GM12878 (cell line): Measurements from ENCODE around the gene DIS3L2. TPM values are rescaled to one million over a fixed set of nuclear protein-coding genes. Genes with fewer than 3 reads are reported as not detected.

Experiments used
- ATAC-seq: fragments of 200-7000 bp; cut with Tn5 transposase; 3 replicates; pipeline ENCODE4 v1.9.1; 2020; ENCODE audit warnings: mild to moderate bottlenecking, moderate library complexity
- BruUV-seq: library from RNA; stranded (reverse); fragments of 400-500 nt; replicated peaks from 2 replicates; lab custom pipeline; 2021; lab: Mats Ljungman, UMichigan
- CTCF ChIA-PET: fragments of 300-600 bp; sonication (Branson Sonifier 250); formaldehyde crosslinking; extraction: SDS; loops from one replicate; lab custom pipeline; 2021; ENCODE audit warnings: inconsistent platforms; lab: Yijun Ruan, JAX
- POLR2A ChIA-PET: fragments of 350-600 bp; formaldehyde crosslinking; extraction: SDS; loops from one replicate; lab custom pipeline; 2021; ENCODE audit warnings: inconsistent platforms; lab: Charles Lee
- RAD21 ChIA-PET: fragments of 300-600 bp; sonication (Branson Sonifier 250); formaldehyde crosslinking; loops from one replicate; lab custom pipeline; 2023; ENCODE audit warnings: antibody characterized with exemption; ENCODE audit not compliant: unreplicated experiment; lab: Charles Lee
- SMC1A ChIA-PET: fragments of 300-600 bp; sonication (Branson Sonifier 250); formaldehyde crosslinking; loops from one replicate; lab custom pipeline; 2023; ENCODE audit not compliant: unreplicated experiment, uncharacterized antibody; lab: Charles Lee
- DNase-seq: peaks from one replicate; pipeline ENCODE4 v3.0.0-alpha.2; 2011; ENCODE audit warnings: low read depth, low spot score
- FAIRE-seq: peaks from 3 replicates; lab custom pipeline; 2011; peaks lifted over from hg19 to GRCh38; lab: Jason Lieb, UNC
- H2AFZ ChIP-seq: 2 replicates; pipeline ENCODE4 v1.6.0; 2011; ENCODE audit warnings: low read depth, low read length, control low read depth; ENCODE audit not compliant: control insufficient read depth
- H3K27ac ChIP-seq: 2 replicates; pipeline ENCODE4 v1.5.1; 2011; ENCODE audit warnings: control low read depth; ENCODE audit not compliant: control insufficient read depth, insufficient read depth
- H3K27me3 ChIP-seq, 2 experiments: replicated peaks in 1 of 2; 2 replicates each; pipeline versions ENCODE4 v1.6.0 to v1.6.1; 2011; ENCODE audit warnings: low read length in 1 of 2; ENCODE audit not compliant: control insufficient read depth in 2 of 2, insufficient read depth in 2 of 2
- H3K36me3 ChIP-seq, 2 experiments: 2 replicates each; pipeline ENCODE4 v1.5.1; 2011; ENCODE audit warnings: low read length in 1 of 2; ENCODE audit not compliant: control insufficient read depth in 2 of 2, insufficient read depth in 2 of 2
- H3K4me1 ChIP-seq: 2 replicates; pipeline ENCODE4 v1.6.1; 2011; ENCODE audit warnings: mild to moderate bottlenecking, low read length, moderate library complexity, mixed read lengths; ENCODE audit not compliant: control insufficient read depth, insufficient read depth
- H3K4me2 ChIP-seq: 2 replicates; pipeline ENCODE4 v1.6.0; 2011; ENCODE audit warnings: control low read depth; ENCODE audit not compliant: control insufficient read depth, insufficient read depth
- H3K4me3 ChIP-seq: fragments of 200-600 bp; sonication (generic); 2 replicates; pipeline ENCODE4 v1.5.1; 2016
- H3K79me2 ChIP-seq: 2 replicates; pipeline ENCODE4 v1.6.0; 2011; ENCODE audit warnings: low read length; ENCODE audit not compliant: control insufficient read depth, insufficient read depth
- H3K9ac ChIP-seq: 2 replicates; pipeline ENCODE4 v1.8.0; 2011; ENCODE audit warnings: low read length, control low read depth, mixed read lengths; ENCODE audit not compliant: control insufficient read depth, insufficient read depth
- H3K9me3 ChIP-seq: replicated peaks from 3 replicates; pipeline ENCODE4 v1.5.1; 2011; ENCODE audit warnings: mild to moderate bottlenecking, low read length; ENCODE audit not compliant: control insufficient read depth, insufficient read depth
- H4K20me1 ChIP-seq: 2 replicates; pipeline ENCODE4 v1.6.0; 2011; ENCODE audit not compliant: control insufficient read depth, insufficient read depth
- BMI1 ChIP-seq: fragments of 450-650 bp; IDR thresholded peaks from 2 replicates; pipeline ENCODE4 v1.6.1; 2016; ENCODE audit warnings: mild to moderate bottlenecking, moderate library complexity, borderline replicate concordance
- IRF4 ChIP-seq: IDR thresholded peaks from 2 replicates; pipeline ENCODE4 v1.6.1; 2011; ENCODE audit warnings: low read depth, low read length
- NR2F1 ChIP-seq: fragments of 450-650 bp; conservative IDR thresholded peaks from 2 replicates; pipeline ENCODE4 v1.6.1; 2017; ENCODE audit warnings: mild to moderate bottlenecking
- POLR2A ChIP-seq: IDR thresholded peaks from 2 replicates; pipeline ENCODE4 v1.6.1; 2011; ENCODE audit warnings: low read depth, mild to moderate bottlenecking, low read length
- RBBP5 ChIP-seq: fragments of 200-600 bp; sonication (generic); conservative IDR thresholded peaks from 2 replicates; pipeline ENCODE4 v1.6.1; 2016
- REST ChIP-seq: IDR thresholded peaks from 2 replicates; pipeline ENCODE4 v1.6.1; 2012; ENCODE audit warnings: mild to moderate bottlenecking, low read depth, low read length
- TAF1 ChIP-seq: IDR thresholded peaks from 2 replicates; pipeline ENCODE4 v1.6.1; 2011; ENCODE audit warnings: mild to moderate bottlenecking, low read depth, low read length, borderline replicate concordance
- WGBS: methylation state at CpG from one replicate; pipeline ENCODE4 v1.1.6; 2016; ENCODE audit warnings: low lambda C conversion rate; ENCODE audit not compliant: insufficient replicate concordance, insufficient coverage; ENCODE audit errors: missing lambda C conversion rate; 5-methylcytosine and 5-hydroxymethylcytosine counted together
- in situ Hi-C: fragments of 300-500 bp; cut with MboI; formaldehyde crosslinking; loops from 9 replicates; pipeline ENCODE4 v1.14.3; 2018; ENCODE audit warnings: mixed read lengths
- intact Hi-C: fragments of 100-400 bp; cut with micrococcal nuclease; formaldehyde crosslinking; loops from one replicate; pipeline ENCODE4 v1.14.2; 2022; ENCODE audit not compliant: unreplicated experiment
- polyA plus RNA-seq, 11 experiments: library from polyadenylated mRNA; depleted of rRNA in 4 of 11; unstranded in 6 of 11; stranded (reverse) in 5 of 11; fragments of >200 nt; fragmentation: Nextera tagmentation in 4 of 11; fragmentation: Illumina TruSeq in 1 of 11; extraction: Ambion mirVana in 4 of 11; extraction: Trizol in 1 of 11; gene quantifications; 1 replicate in 1 of 11; 2 replicates in 10 of 11; pipeline versions ENCODE4 v1.2.1 to v1.2.3, GENCODE V29; 2011 to 2016; ENCODE audit warnings: inconsistent platforms in 2 of 11, missing spikeins in 2 of 11, low read depth in 1 of 11
- total RNA-seq, 4 experiments: library from RNA; depleted of rRNA in 3 of 4; stranded (reverse); fragments of >200 nt in 3 of 4; fragmentation: Illumina TruSeq in 1 of 4; extraction: Trizol in 1 of 4; gene quantifications; 2 replicates each; pipeline versions ENCODE4 v1.2.1 to v1.2.3, GENCODE V29; 2013 to 2021
- TF ChIP-seq, protein P1 (sequence below): IDR thresholded peaks from 2 replicates; pipeline ENCODE4 v1.6.1; 2011; ENCODE audit warnings: low read depth, mild to moderate bottlenecking, low read length, moderate library complexity, borderline replicate concordance; ENCODE audit errors: extremely low read depth
- TF ChIP-seq, protein P2 (sequence below): fragments of 450-650 bp; conservative IDR thresholded peaks from 2 replicates; pipeline ENCODE4 v1.6.1; 2017; ENCODE audit warnings: mild to moderate bottlenecking, moderate library complexity
- TF ChIP-seq, protein P3 (sequence below): IDR thresholded peaks from 2 replicates; pipeline ENCODE4 v1.6.1; 2012; ENCODE audit warnings: low read depth, low read length, improper control_type of control experiment

The DIS3L2 gene
- total and polyA plus RNA-seq, 10 of the 15 experiments (the other 5 are each of a cell fraction or from before 2014, with no cell fraction given), result 3.5 to 27.1 (median 16.0) TPM

DNA sequence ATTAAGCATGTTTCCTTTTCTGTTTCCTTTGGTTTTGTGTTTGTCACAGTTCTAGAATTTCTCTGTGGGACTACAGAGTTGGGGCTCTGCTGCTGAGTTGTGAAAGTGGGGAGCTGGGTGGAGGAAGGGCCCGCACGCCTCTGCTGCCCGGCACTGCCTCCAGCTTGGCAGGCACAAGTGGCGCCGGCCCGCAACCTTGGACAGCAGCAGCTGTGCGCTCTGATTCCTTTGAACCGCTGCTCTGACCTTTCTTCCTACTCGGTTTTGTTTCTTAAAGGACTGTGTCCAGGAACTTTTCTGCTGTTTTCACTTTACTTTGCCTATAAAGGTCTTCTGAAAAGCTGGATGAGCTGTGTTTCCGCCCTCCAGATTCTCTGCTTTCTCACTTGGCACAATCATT is 279.4 kb downstream of the DIS3L2 start:
- Histone ChIP-seq H3K27ac (no peak overlapping the region), H3K27me3 (no peaks in the 10 kb centered on the region), H3K4me2 (no peak overlapping the region), H2AFZ (no peak overlapping the region), H3K4me1 (peaks cover 5% of the 10 kb centered on the region; the same call in 1 of the 2 replicates), H3K79me2 (no peaks in the 10 kb centered on the region), H3K9ac (no peak overlapping the region), H3K36me3 (no peaks in the 10 kb centered on the region; a peak in 1 of 4 replicates), H3K9me3 (no peaks in the 10 kb centered on the region), H3K4me3 (no peak overlapping the region), H4K20me1 (no peaks in the 10 kb centered on the region)
- CTCF ChIA-PET, result interaction anchor here (1.1 to 2.5 kb wide), 4 partner anchors 11 to 340 kb away, joined by 4 to 15 read pairs (median 7); no protein-coding TSS in a partner anchor
- TF ChIP-seq POLR2A, result no peak
- TF ChIP-seq, protein P1, sequence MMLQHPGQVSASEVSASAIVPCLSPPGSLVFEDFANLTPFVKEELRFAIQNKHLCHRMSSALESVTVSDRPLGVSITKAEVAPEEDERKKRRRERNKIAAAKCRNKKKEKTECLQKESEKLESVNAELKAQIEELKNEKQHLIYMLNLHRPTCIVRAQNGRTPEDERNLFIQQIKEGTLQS, result no peak
- TF ChIP-seq, protein P2, sequence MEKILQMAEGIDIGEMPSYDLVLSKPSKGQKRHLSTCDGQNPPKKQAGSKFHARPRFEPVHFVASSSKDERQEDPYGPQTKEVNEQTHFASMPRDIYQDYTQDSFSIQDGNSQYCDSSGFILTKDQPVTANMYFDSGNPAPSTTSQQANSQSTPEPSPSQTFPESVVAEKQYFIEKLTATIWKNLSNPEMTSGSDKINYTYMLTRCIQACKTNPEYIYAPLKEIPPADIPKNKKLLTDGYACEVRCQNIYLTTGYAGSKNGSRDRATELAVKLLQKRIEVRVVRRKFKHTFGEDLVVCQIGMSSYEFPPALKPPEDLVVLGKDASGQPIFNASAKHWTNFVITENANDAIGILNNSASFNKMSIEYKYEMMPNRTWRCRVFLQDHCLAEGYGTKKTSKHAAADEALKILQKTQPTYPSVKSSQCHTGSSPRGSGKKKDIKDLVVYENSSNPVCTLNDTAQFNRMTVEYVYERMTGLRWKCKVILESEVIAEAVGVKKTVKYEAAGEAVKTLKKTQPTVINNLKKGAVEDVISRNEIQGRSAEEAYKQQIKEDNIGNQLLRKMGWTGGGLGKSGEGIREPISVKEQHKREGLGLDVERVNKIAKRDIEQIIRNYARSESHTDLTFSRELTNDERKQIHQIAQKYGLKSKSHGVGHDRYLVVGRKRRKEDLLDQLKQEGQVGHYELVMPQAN, result no peak
- no peak for TF ChIP-seq REST
- TF ChIP-seq NR2F1, result no peak
- TF ChIP-seq, protein P3, sequence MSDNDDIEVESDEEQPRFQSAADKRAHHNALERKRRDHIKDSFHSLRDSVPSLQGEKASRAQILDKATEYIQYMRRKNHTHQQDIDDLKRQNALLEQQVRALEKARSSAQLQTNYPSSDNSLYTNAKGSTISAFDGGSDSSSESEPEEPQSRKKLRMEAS, result no peak
- no peak for TF ChIP-seq BMI1
- no peak for TF ChIP-seq IRF4
- no peak for TF ChIP-seq TAF1
- TF ChIP-seq RBBP5, result no peak
- SMC1A ChIA-PET, result interaction anchor here (1.0 to 2.9 kb wide), 3 partner anchors 11 to 52 kb away, joined by 3 to 12 read pairs (median 3); no protein-coding TSS in a partner anchor
- in situ Hi-C loops, result no loop called here
- intact Hi-C loops, result no loop called here
- POLR2A ChIA-PET, result interaction anchor here (1.1 to 1.6 kb wide), 2 partner anchors 10 to 18 kb away, joined by 3 to 5 read pairs; no protein-coding TSS in a partner anchor
- ATAC-seq (no peak), DNase-seq (no peak), FAIRE-seq (no peak)
- no TSS peak for BruUV-seq
- RAD21 ChIA-PET, result interaction anchor here (0.5 to 1.7 kb wide), 3 partner anchors 10 to 57 kb away, joined by 3 to 7 read pairs (median 5); no protein-coding TSS in a partner anchor
- WGBS, result 98% methylated on average over 10 of the region's 10 CpGs
